GM12874 (cell line): Measurements from ENCODE around the gene ARFGAP1.

ENCODE experiments used
- TF ChIP-seq, protein P1 (sequence below): IDR thresholded peaks from 2 replicates; pipeline ENCODE4 v1.5.1; 2011; ENCODE audit warnings: low read depth, mild to moderate bottlenecking, control low read depth, low read length, moderate library complexity; ENCODE audit not compliant: insufficient read depth

ARFGAP1 gene

DNA sequence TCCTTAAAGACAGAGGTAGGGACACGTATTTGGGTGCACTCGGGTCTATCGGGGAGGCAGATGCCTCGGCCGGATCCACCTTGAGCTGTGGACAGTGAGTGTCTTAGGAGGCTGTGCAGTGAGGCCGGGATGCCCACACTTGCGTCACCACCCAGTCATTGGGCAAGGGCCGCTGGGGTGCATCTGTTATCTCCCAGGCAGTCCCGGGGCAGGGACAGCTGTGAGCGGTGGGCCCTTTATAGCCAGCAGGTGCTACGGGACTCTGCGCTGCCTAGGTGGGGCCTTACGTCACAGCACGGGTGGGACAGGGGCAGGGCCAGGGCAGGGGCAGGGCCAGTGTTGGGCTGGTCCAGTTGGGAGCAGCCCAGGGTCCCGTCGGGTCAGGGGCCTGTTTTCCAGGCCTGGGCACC lies 19.7 kb downstream of the ARFGAP1 start:
- TF ChIP-seq, protein P1, sequence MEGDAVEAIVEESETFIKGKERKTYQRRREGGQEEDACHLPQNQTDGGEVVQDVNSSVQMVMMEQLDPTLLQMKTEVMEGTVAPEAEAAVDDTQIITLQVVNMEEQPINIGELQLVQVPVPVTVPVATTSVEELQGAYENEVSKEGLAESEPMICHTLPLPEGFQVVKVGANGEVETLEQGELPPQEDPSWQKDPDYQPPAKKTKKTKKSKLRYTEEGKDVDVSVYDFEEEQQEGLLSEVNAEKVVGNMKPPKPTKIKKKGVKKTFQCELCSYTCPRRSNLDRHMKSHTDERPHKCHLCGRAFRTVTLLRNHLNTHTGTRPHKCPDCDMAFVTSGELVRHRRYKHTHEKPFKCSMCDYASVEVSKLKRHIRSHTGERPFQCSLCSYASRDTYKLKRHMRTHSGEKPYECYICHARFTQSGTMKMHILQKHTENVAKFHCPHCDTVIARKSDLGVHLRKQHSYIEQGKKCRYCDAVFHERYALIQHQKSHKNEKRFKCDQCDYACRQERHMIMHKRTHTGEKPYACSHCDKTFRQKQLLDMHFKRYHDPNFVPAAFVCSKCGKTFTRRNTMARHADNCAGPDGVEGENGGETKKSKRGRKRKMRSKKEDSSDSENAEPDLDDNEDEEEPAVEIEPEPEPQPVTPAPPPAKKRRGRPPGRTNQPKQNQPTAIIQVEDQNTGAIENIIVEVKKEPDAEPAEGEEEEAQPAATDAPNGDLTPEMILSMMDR, result no peak

DNA sequence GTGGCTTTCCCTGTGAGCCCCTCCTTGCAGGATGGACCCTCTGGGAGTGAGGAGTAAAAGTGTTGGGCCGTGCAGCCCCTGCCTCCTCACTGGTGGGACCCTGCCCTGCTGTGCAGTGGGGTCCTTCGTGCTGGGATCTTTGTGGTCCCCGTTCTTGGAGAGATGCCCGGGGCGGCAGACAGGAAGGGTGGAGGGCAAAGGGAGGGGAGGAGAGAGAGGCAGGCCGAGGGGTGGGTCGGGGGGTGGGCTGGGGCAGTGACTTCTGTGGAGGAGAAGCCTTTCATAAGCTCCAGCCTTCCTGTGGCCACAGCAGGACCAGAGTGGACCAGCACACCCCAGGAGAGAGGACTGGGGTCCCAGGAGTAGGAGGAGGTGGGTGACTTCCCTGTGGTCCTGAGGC lies 20.3 kb downstream of the ARFGAP1 start, which contains the start of gene COL20A1:
Gene COL20A1, plus strand, starts transcription at position 283 of the 400 bp plus-strand sequence. CDS start 1,922 bp downstream, outside the sequence.
- TF ChIP-seq, protein P1, result no peak

DNA sequence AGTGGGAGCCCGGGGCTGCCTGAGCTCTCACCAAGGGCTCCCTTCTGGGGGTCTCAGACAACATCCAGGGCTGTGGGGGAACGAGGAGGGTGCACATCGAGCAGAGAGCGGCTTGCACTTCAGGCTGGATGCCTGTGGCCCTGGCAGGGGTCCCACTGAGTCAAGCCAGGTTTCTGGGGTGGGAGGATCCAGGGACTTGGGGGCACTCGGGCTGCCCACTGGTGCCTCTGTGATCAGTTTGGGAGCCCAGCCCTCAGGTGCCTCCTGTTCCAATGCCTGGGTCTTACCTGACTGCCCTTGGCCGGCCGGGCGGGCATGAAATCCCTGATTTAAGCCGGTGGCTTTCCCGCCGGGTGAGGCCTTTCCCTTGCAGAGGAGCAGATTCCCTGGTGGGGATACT lies 20.8 kb downstream of the ARFGAP1 start:
- TF ChIP-seq, protein P1, result no peak

DNA sequence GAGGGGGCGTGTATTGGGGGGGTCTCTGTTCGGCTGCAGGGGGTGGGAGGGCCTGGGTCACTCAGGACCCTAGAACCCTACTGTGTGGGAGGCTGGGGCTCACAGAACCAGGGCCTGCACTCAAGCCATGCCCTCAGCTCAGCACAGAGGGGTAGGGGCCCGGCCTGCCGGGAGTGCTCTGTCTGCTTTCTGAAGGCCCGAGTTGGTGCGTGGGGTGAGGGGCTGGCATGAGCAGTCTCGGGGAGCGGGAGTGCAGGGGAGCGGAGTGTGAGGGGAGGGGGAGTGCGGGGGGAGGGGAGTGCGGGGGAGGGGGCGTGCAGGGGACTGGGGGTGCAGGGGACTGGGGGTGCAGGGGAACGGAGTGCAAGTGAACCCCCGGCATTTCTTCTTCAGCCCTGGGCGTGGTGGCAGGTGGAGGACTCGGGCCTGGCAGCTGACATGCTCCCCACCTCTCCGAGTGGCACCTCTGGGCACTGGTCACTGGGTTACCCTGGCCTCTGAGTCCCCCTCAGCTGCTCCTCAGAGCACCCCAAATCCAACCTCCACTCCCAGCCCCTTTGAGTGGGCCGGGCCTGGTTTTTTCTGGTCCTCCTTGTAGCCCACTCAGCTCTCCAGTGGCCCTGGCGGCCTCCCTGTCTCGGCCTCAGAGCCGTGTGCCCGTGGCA lies 21.4 kb downstream of the ARFGAP1 start:
- TF ChIP-seq, protein P1, result no peak

DNA sequence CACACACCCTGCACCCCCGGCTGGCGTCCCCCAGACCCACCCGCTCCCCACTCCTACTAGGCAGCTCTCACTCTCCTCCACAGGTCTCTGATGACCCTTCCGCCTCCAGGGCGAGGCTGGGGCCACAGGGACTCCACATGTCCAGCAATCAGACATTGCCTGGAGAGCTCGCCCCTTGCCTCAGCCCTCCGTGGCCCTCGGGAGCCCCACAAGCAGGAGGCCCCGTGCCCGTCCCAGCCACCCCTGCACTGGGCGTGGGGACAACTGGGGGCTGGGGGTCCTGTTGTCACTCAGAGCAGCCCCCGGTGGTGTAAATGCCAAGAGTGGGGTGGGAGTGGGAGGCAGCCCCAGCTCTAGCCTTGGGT lies 21.9 kb downstream of the ARFGAP1 start:
- TF ChIP-seq, protein P1, result no peak

DNA sequence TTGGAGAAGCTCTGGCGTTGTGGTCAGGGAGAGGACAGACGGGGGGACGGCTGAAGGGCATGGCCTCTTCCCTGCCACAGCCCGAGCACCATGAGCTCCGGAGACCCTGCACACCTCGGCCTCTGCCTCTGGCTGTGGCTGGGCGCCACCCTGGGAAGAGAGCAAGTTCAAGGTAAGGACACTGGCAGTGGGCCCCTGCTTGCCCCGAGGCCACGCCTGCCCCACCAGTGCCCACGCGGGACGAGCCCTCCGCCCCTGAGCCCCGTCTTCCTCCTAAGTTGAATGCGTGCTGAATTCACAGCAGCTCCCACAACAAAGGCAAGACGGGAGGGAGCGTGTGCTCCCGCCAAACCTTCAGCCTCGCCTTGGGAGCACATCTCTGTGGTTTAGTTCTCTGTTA lies 22.4 kb downstream of the ARFGAP1 start:
- TF ChIP-seq, protein P1, result no peak

DNA sequence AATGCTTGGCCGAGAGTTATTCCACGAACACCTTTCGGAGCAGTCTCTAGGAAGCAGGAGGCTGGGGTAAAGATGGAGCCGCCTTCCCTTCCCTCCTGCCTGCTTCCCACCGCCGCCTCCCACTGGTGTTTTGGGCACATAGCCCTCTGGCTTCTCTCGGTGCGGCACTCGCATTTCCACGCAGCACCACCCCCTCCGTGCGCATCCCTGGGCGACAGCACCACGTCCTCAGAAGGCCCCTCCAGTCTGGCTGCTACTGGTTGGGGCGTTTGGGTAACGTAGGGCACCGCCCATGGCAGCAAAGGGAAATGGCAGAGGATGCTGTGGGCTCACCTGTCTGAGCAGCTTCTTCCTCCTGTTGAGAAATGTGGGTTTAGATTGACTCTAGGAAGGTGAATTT lies 22.8 kb downstream of the ARFGAP1 start:
- TF ChIP-seq, protein P1, result no peak

DNA sequence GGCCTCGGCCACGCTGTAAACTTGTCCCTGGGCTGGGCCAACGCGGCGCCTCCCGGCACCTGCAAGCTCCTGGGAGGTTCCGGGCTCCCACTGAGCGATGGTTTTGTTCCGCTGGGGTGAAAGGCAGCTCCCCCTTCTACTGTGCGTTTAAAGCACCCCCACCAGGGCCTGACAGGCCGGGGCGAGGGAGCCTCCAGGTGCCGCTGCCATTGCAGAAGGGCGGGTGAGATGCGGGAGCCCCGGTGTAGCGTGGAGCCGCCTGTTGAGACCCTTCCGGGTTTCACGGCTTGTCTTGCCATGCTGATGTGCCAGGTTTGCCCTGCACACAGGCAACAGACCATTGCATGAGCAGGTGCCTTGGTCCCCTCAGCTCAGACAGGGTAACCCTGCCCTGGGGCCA lies 23.2 kb downstream of the ARFGAP1 start:
- TF ChIP-seq, protein P1, result no peak
